GM10847 (cell line): ENCODE results near the gene ESPNL.

ENCODE experiments used
- POLR2A ChIP-seq: IDR thresholded peaks from 2 replicates; pipeline ENCODE4 v1.6.1; 2011; ENCODE audit not compliant: insufficient read length; ENCODE audit errors: extremely low read depth

Gene ESPNL

GRCh38 chr2:238093181-238094140 is 6.7 kb upstream of the ESPNL start:
- no peak for TF ChIP-seq POLR2A

GRCh38 chr2:238094438-238095022 is 5.6 kb upstream of the ESPNL start:
- no peak for TF ChIP-seq POLR2A

GRCh38 chr2:238095143-238095542 is 5.0 kb upstream of the ESPNL start:
- no peak for TF ChIP-seq POLR2A

- TF ChIP-seq POLR2A = no peak
These were observed 3.7 kb upstream of the ESPNL start for GRCh38 chr2:238096311-238097011.

GRCh38 chr2:238097201-238097987 is 2.7 kb upstream of the ESPNL start:
- TF ChIP-seq POLR2A = no peak

GRCh38 chr2:238097988-238098871 is 1.9 kb upstream of the ESPNL start:
- peak; percentile 30 for TF ChIP-seq POLR2A

- TF ChIP-seq POLR2A = no peak
These were observed 1.0 kb upstream of the ESPNL start for GRCh38 chr2:238098901-238099713.

GRCh38 chr2:238099714-238100048 is 459 bp upstream of the ESPNL start:
- TF ChIP-seq POLR2A = no peak

- TF ChIP-seq POLR2A = no peak
These were observed 956 bp downstream of the ESPNL start for GRCh38 chr2:238100821-238101771.

- no peak for TF ChIP-seq POLR2A
These were observed 2.0 kb downstream of the ESPNL start for GRCh38 chr2:238101891-238102841.

GRCh38 chr2:238102865-238103264 is 2.7 kb downstream of the ESPNL start:
- no peak for TF ChIP-seq POLR2A
